ENCODE results near the gene GPR37L1. TPM values are rescaled to one million over a fixed set of nuclear protein-coding genes. Genes with fewer than 3 reads are reported as not detected.

The GPR37L1 gene
- total and polyA plus RNA-seq, 2 of the 4 experiments (the other 2 are of a cell fraction): 0.02 TPM; not detected in 1

DNA sequence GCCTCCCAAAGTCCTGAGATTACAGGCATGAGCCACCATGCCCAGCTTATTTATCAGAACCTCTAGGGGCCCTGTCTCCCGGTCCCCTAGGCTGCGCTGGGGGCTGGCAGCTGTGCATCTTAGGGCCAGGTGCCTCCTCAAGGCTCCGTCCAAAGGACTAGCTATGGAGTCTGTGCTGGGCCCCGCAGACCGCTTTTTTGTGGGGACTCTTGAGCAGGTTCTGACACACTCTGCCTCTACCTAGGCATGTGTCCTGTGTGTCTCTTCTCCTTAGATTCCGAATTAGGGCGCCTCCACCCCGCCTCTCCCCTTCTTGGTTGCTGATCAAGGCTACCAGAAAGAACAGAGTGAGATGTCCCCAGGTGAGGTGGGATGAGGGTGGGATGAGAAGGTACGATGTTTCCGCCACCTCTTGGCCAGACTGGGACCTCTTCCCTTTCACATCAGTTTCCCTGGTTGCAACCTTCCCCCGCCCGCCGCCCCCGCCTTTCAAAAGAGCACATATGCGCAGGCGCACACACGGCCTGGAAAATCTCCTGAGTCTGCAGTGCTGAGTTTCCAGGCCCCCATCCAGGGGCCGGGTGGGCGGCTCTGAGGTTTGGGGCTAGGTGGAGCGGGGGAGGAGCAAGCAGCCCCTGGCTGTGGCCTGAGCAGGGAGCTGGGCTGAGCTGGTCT, 42.7 kb downstream of the GPR37L1 start:
- H4K8ac ChIP-seq (ENCODE audit: low read depth in 2 of 2, low read length in 2 of 2): no peak overlapping the region
- H3K9me1 ChIP-seq (ENCODE audit: insufficient read depth, low read length): no peaks in the 10 kb centered on the region
- dilution Hi-C loops (cut with HindIII; ENCODE audit: low sequenced_read_pairs, unreplicated experiment) (no loop called here), in situ Hi-C loops (cut with MboI; ENCODE audit: low sequenced_read_pairs) (no loop called here), intact Hi-C loops (cut with micrococcal nuclease) (loop anchor here (10.0 kb wide), 1 partner anchor 891 kb away; no protein-coding TSS in a partner anchor)
- no peak overlapping the region for H4K91ac ChIP-seq (ENCODE audit: insufficient read depth, low read depth, low read length)
- WGBS, 2 experiments (ENCODE audit: extremely low coverage in 2 of 2, insufficient read length in 1 of 2): 80% methylated on average over 3 of the region's 20 CpGs; no CpG with 5 or more reads in 1 of the 2 experiments
- H3K9ac ChIP-seq (ENCODE audit: low read depth, low read length): no peak overlapping the region
- CTCF ChIA-PET: no interaction called here
- H3K23ac ChIP-seq (ENCODE audit: low read depth, low read length): no peak overlapping the region
- H3K9me3 ChIP-seq (ENCODE audit: control insufficient read depth, insufficient read depth, low read length): no peaks in the 10 kb centered on the region
- H2BK20ac ChIP-seq (ENCODE audit: low read depth, low read length): no peak overlapping the region
- H3K36me3 ChIP-seq (ENCODE audit: control insufficient read depth, insufficient read depth, low read length): no peaks in the 10 kb centered on the region
- H3K14ac ChIP-seq (replicated peaks; ENCODE audit: low read depth, low read length): no peak overlapping the region
- H3K56ac ChIP-seq (ENCODE audit: extremely low read depth, insufficient read depth, low read length): no peak overlapping the region
- POLR2A ChIA-PET (ENCODE audit: unreplicated experiment): no interaction called here
- H3K27me3 ChIP-seq (ENCODE audit: control insufficient read depth, insufficient read depth, low read length): peaks cover 47% of the 10 kb centered on the region
- DNase-seq: no peak
- no peaks in the 10 kb centered on the region for H3K4me1 ChIP-seq (ENCODE audit: control insufficient read depth, insufficient read depth, low read length)
- ATAC-seq (ENCODE audit: low read depth): no peak
- no peak overlapping the region for H3K4me2 ChIP-seq (ENCODE audit: low read depth, low read length)
- H3K18ac ChIP-seq (ENCODE audit: low read depth, low read length): no peak overlapping the region
- H2BK5ac ChIP-seq (ENCODE audit: low read depth, low read length, poor library complexity, severe bottlenecking): no peak overlapping the region
- BruUV-seq (replicated peaks): no TSS peak
- TF ChIP-seq, protein P1, sequence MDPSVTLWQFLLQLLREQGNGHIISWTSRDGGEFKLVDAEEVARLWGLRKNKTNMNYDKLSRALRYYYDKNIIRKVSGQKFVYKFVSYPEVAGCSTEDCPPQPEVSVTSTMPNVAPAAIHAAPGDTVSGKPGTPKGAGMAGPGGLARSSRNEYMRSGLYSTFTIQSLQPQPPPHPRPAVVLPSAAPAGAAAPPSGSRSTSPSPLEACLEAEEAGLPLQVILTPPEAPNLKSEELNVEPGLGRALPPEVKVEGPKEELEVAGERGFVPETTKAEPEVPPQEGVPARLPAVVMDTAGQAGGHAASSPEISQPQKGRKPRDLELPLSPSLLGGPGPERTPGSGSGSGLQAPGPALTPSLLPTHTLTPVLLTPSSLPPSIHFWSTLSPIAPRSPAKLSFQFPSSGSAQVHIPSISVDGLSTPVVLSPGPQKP (IDR thresholded peaks at IDR 0.05; ENCODE audit: borderline replicate concordance, low read depth, low read length): no peak
- no peak for TF ChIP-seq MAZ (IDR thresholded peaks at IDR 0.05; ENCODE audit: borderline replicate concordance, low read depth, low read length)
- no peak for TF ChIP-seq CHD1 (IDR thresholded peaks at IDR 0.05; ENCODE audit: low read depth, low read length)
- no peak for TF ChIP-seq BHLHE40 (IDR thresholded peaks at IDR 0.05; ENCODE audit: low read depth, low read length)
- no peak for TF ChIP-seq POLR2A (IDR thresholded peaks at IDR 0.05; ENCODE audit: low read depth, low read length)
- no peak overlapping the region for H3K4ac ChIP-seq (ENCODE audit: low read depth, low read length)
- no peak overlapping the region for H2AK5ac ChIP-seq (ENCODE audit: low read depth, low read length)
- no peak overlapping the region for H4K5ac ChIP-seq (ENCODE audit: low read depth, low read length)
- no peak overlapping the region for H2BK15ac ChIP-seq (ENCODE audit: low read depth, low read length)
- H3K4me3 ChIP-seq (ENCODE audit: insufficient read depth, low read depth, low read length): no peak overlapping the region
- no peak overlapping the region for H2AK9ac ChIP-seq (replicated peaks; ENCODE audit: low read depth, low read length, poor library complexity)
- no peak overlapping the region for H2AFZ ChIP-seq (replicated peaks; ENCODE audit: low read length, poor library complexity)
- no peak overlapping the region for H3K27ac ChIP-seq (ENCODE audit: insufficient read depth, low read length)
- H2BK120ac ChIP-seq (ENCODE audit: low read depth, low read length): no peak overlapping the region
- H4K20me1 ChIP-seq (ENCODE audit: insufficient read depth, low read length): no peaks in the 10 kb centered on the region
- H3K79me1 ChIP-seq (ENCODE audit: low read depth in 1 of 2, low read length in 2 of 2): no peaks in the 10 kb centered on the region

All from IMR-90 (cell line).